ENCODE measurements around the gene SERINC3. TPM values are rescaled to one million over a fixed set of nuclear protein-coding genes. Genes with fewer than 3 reads are reported as not detected.

Gene SERINC3
- total and polyA plus RNA-seq, 8 donors, result 14.5 to 52.1 (median 31.3) TPM

GRCh38 chr20:44497761-44498160 lies 24.1 kb downstream of the SERINC3 start:
- no peak for DNase-seq
- intact Hi-C loops (cut with DNase I), result no loop called here
- Histone ChIP-seq H3K9me3 (no peaks in the 10 kb centered on the region), H3K27ac (no peak overlapping the region), H3K27me3 (no peaks in the 10 kb centered on the region), H3K36me3 (peaks cover 5 to 74% (median 25%) of the 10 kb centered on the region in 3 donors), H3K4me3 (no peak overlapping the region), H3K4me1 (no peaks in the 10 kb centered on the region)
- no peak for FAIRE-seq
- no peak for ATAC-seq
- no peak for TF ChIP-seq CTCF (IDR thresholded peaks at IDR 0.05)
- 61 to 65% methylated on average over 3 of the region's 3 CpGs for WGBS, 2 donors

DNA sequence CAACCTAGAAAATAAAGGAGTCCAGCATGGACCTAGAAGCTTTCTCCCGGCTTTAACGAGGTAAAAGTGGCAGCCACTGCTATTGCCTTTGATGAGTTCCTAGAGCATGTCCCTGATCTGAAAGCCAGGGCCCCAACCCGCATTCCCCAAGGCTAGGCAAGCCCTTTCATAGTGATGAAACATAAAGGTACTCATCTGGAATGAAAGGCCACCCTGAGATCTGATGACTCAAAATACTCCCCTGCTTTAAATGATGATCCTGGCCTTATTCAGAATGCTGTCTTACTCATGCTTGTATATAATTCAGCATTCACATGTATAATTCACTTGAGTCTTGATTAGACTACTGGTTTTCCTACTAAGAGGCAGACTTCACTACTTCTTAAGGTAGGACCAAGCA lies 24.9 kb downstream of the SERINC3 start:
- H3K27ac ChIP-seq, result no peak overlapping the region
- no peaks in the 10 kb centered on the region for H3K27me3 ChIP-seq
- intact Hi-C loops (cut with DNase I), result no loop called here
- H3K4me1 ChIP-seq, result no peaks in the 10 kb centered on the region
- ATAC-seq (no peak), FAIRE-seq (no peak), DNase-seq (no peak)
- no peaks in the 10 kb centered on the region for H3K9me3 ChIP-seq
- 90 to 95% methylated on average over 3 of the region's 3 CpGs for WGBS, 2 donors
- H3K4me3 ChIP-seq, result no peak overlapping the region
- TF ChIP-seq CTCF (IDR thresholded peaks at IDR 0.05), result no peak
- peaks cover 7 to 70% (median 25%) of the 10 kb centered on the region in 3 donors for H3K36me3 ChIP-seq

DNA sequence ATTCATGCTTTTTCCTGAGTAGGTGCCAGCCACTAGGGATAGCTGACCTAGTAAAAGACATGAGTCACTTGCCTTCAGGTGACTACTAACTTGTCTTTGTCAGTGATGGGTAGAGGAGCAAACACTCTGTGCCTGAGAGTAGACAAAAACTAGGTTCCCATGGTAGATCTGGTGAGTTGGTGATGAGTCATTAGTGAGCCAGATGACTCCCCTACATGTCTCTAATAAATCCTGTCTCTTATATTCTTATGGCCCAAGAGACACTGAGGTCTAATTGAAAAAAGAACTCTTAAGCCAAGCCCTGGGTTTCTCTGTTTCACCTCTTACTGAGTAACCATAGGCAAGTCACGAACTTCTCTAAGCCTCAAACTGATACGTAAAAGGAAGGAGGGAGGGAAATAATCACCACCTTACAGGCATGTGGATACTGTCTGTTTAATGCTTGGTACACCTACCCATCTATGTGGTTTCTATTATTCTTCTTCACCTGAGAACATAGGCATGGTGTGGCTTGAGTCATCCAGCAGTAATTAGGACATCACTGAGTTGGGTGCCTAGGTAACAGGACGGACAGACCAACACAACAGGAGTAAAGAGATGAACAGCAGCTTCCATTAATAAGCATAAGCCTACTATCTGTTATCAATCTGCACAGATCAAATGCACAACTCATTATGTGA lies 25.9 kb downstream of the SERINC3 start:
- Histone ChIP-seq H3K36me3 (peaks cover 7 to 66% (median 22%) of the 10 kb centered on the region in 3 donors), H3K9me3 (no peaks in the 10 kb centered on the region), H3K4me1 (no peaks in the 10 kb centered on the region), H3K4me3 (no peak overlapping the region), H3K27me3 (no peaks in the 10 kb centered on the region), H3K27ac (no peak overlapping the region)
- DNase-seq, result no peak
- no peak for TF ChIP-seq CTCF (IDR thresholded peaks at IDR 0.05)
- ATAC-seq, result peak in 2 of 4 donors; percentile 21 to 22
- no peak for FAIRE-seq
- WGBS, 2 donors, result 86 to 96% methylated on average over 3 of the region's 3 CpGs
- intact Hi-C loops (cut with DNase I), result no loop called here

DNA sequence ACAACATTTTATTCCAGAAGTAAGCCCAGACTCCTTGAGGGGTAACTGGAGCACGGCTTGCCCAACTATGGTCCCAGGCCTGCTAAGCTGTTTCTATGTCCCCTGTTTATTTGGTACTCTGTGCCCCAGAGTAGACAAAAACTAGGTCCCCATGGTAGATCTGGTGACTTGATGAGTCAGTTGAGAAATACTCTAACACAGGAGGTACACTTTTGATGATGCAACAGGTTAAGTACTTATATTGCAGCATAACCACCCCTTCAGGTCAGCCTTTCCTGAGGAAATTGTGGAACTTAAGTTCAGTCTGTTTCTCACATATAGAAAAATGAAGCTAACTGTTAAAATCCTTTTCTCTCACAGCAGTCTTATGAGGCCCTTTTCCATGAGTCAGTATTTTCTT lies 26.6 kb downstream of the SERINC3 start:
- H3K36me3 ChIP-seq, result peaks cover 7 to 62% (median 15%) of the 10 kb centered on the region in 3 donors
- no peaks in the 10 kb centered on the region for H3K9me3 ChIP-seq
- no peaks in the 10 kb centered on the region for H3K4me1 ChIP-seq
- FAIRE-seq (no peak), DNase-seq (no peak), ATAC-seq (peak in 1 of 4 donors; percentile 23)
- no peak for TF ChIP-seq CTCF (IDR thresholded peaks at IDR 0.05)
- intact Hi-C loops (cut with DNase I), result no loop called here
- no peak overlapping the region for H3K27ac ChIP-seq
- 93 to 100% methylated on average over 1 of the region's 1 CpG for WGBS, 2 donors
- no peaks in the 10 kb centered on the region for H3K27me3 ChIP-seq
- no peak overlapping the region for H3K4me3 ChIP-seq

DNA sequence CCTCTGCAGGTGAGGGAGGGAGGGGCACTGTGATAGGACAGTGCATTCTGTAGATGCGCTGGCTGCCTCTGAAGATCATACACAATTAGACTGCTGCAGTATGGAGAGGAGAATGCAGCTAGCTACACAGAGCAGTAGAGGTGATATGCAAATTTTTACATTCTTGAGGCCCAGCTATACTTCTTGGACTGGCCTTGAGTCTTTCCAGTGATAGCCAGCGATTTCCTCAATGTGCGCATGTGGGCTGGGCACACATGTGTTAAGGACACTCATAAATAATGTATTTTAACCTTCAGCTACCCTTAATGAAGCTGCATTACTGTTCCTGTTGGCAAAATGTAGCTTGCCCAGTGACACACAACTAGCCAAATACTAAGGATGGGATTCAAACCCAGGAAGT lies 27.2 kb downstream of the SERINC3 start:
- Histone ChIP-seq H3K9me3 (no peaks in the 10 kb centered on the region), H3K36me3 (peaks cover 7 to 62% (median 10%) of the 10 kb centered on the region in 3 donors), H3K4me3 (no peak overlapping the region), H3K27ac (no peak overlapping the region), H3K4me1 (no peaks in the 10 kb centered on the region), H3K27me3 (no peaks in the 10 kb centered on the region)
- FAIRE-seq, result no peak
- WGBS, 2 donors, result 75 to 77% methylated on average over 3 of the region's 3 CpGs
- no peak for TF ChIP-seq CTCF (IDR thresholded peaks at IDR 0.05)
- ATAC-seq, result no peak
- intact Hi-C loops (cut with DNase I), result no loop called here
- no peak for DNase-seq
